OCI-LY3 (cell line): ENCODE measurements around the gene MAN1B1.

Source experiments
- EZH2phosphoT487 ChIP-seq: fragments of 200-600 bp; shearing (Covaris generic); IDR thresholded peaks from 2 replicates; pipeline ENCODE4 v1.6.1; 2018; ENCODE audit warnings: antibody characterized with exemption, mixed run types, low read depth
- TF ChIP-seq, protein P1 (sequence below): fragments of 200-600, 300-600 bp; sonication (generic); IDR thresholded peaks from 2 replicates; pipeline ENCODE4 v1.5.1; 2014; ENCODE audit warnings: antibody characterized with exemption, low read length, low read depth

DNA sequence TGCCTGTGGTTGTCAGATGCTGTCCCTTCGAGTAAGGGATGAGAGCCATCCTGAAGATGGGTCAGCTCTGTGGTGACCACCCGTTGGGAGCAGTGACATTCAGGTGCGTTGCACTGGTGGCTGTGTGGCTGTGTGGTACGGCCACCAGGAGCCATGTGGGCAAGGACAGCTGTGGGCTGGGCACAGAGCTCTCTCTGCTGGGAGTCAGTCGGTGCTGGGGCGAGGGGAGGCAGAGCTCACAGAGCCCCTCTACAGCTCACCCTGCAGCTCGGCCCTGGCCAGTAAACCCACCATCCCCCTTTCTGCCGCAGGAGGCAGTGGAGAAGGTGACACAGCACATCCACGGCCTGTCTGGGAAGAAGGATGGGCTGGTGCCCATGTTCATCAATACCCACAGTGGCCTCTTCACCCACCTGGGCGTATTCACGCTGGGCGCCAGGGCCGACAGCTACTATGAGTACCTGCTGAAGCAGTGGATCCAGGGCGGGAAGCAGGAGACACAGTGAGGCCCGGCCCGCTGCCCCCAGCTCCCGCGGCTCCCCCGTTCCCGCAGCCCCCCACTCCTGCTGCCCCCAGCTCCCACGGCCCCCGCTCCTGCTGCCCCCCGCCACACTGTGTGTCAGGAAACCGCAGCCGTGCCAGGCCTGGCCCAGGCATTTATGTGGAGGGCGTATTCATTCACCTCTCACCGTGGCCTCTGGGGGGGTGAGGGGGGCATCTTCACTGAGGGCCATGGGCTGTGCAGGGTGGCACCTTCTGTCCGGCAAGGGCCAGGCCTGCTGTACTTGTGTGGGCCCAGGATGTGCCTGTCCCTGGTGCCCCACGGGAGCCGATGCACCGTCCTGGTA lies 19.3 kb downstream of the MAN1B1 start:
- TF ChIP-seq, protein P1, sequence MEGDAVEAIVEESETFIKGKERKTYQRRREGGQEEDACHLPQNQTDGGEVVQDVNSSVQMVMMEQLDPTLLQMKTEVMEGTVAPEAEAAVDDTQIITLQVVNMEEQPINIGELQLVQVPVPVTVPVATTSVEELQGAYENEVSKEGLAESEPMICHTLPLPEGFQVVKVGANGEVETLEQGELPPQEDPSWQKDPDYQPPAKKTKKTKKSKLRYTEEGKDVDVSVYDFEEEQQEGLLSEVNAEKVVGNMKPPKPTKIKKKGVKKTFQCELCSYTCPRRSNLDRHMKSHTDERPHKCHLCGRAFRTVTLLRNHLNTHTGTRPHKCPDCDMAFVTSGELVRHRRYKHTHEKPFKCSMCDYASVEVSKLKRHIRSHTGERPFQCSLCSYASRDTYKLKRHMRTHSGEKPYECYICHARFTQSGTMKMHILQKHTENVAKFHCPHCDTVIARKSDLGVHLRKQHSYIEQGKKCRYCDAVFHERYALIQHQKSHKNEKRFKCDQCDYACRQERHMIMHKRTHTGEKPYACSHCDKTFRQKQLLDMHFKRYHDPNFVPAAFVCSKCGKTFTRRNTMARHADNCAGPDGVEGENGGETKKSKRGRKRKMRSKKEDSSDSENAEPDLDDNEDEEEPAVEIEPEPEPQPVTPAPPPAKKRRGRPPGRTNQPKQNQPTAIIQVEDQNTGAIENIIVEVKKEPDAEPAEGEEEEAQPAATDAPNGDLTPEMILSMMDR, result no peak
- no peak for TF ChIP-seq EZH2phosphoT487
